NT2/D1 (cell line): ENCODE results near the gene ME1.

Experiments used
- SUZ12 ChIP-seq: IDR thresholded peaks from 2 replicates; pipeline ENCODE4 v1.6.1; 2011; ENCODE audit not compliant: insufficient read length, insufficient read depth; ENCODE audit errors: extremely low read depth
- YY1 ChIP-seq: IDR thresholded peaks from 2 replicates; pipeline ENCODE4 v1.6.1; 2011; ENCODE audit not compliant: insufficient read length, insufficient read depth

DNA sequence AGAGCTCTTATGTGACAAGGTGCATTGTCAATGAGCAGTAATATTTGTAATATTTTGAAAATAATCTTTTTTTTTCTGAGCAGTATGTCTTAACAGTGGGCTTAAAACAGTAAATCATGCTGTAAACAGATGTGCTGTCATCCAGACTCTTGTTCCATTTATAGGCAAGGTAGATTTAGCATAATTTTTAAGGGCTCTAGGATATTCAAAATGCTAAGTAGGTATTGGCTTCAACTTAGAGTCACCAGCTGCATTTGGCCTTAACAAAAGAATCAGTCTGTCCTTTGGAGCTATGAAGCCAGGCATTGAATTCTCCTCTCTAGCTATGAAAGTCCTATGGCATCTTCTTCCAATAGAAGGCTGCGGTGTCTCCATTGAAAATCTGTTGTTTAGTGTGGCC is 63.7 kb downstream of the ME1 start:
- no peak for TF ChIP-seq YY1
- TF ChIP-seq SUZ12, result no peak
